SK-N-MC (cell line): ENCODE measurements around the gene ALDOA.
"Not testable (repeated sequence)": the region's sequence is repeated elsewhere in the genome, so short reads cannot be mapped to it uniquely, and the experiment has no call there.

Experiments used
- EZH2 ChIP-seq: fragments of 200-600 bp; sonication (generic); IDR thresholded peaks from one replicate; pipeline ENCODE4 v1.6.1; 2017; ENCODE audit warnings: antibody characterized with exemption
- FOXP2 ChIP-seq: optimal IDR thresholded peaks from 2 replicates; pipeline ENCODE3; 2011; ENCODE audit warnings: mild to moderate bottlenecking, moderate library complexity; ENCODE audit not compliant: insufficient read depth; ENCODE audit errors: extremely low read length, control extremely low read depth
- POLR2AphosphoS5 ChIP-seq: IDR thresholded peaks from 2 replicates; pipeline ENCODE4 v1.6.1; 2012; ENCODE audit warnings: mild to moderate bottlenecking, low read depth, low read length, borderline replicate concordance

GRCh38 chr16:30114833-30115232 lies 49.3 kb downstream of the ALDOA start:
- TF ChIP-seq FOXP2, POLR2AphosphoS5, EZH2: not testable (repeated sequence)
